ENCODE measurements around the gene TPGS2.
"Not testable (repeated sequence)": the region's sequence is repeated elsewhere in the genome, so short reads cannot be mapped to it uniquely, and the experiment has no call there.

TPGS2 gene

GRCh38 chr18:36821681-36822080 lies 7.1 kb downstream of the TPGS2 start:
- Histone ChIP-seq H3K27me3 (ENCODE audit: insufficient read depth, low read length) (no peaks in the 10 kb centered on the region), H3K9ac (ENCODE audit: low read depth, low read length) (no peak overlapping the region), H3K36me3 (ENCODE audit: insufficient read depth, low read length) (peaks cover 43% of the 10 kb centered on the region), H3K4me1 (ENCODE audit: insufficient read depth, low read length) (peaks cover 6% of the 10 kb centered on the region; the same call in 1 of the 2 replicates), H3K4me3 (ENCODE audit: low read length) (no peak overlapping the region), H3K27ac (ENCODE audit: low read depth, low read length) (no peak overlapping the region), H3K9me3 (ENCODE audit: insufficient read depth, low read depth, low read length) (no peaks in the 10 kb centered on the region)
- 84% methylated on average over 4 of the region's 4 CpGs for WGBS

- Histone ChIP-seq H3K9ac (ENCODE audit: low read depth, low read length) (no peak overlapping the region), H3K27me3 (ENCODE audit: insufficient read depth, low read length) (no peaks in the 10 kb centered on the region), H3K4me1 (ENCODE audit: insufficient read depth, low read length) (peaks cover 6% of the 10 kb centered on the region; the same call in 1 of the 2 replicates), H3K9me3 (ENCODE audit: insufficient read depth, low read depth, low read length) (no peaks in the 10 kb centered on the region), H3K4me3 (ENCODE audit: low read length) (no peak overlapping the region), H3K36me3 (ENCODE audit: insufficient read depth, low read length) (peaks cover 61% of the 10 kb centered on the region), H3K27ac (ENCODE audit: low read depth, low read length) (no peak overlapping the region)
These were observed 9.2 kb downstream of the TPGS2 start for GRCh38 chr18:36819621-36820020.

- Histone ChIP-seq H3K9me3 (ENCODE audit: insufficient read depth, low read depth, low read length) (no peaks in the 10 kb centered on the region), H3K27me3 (ENCODE audit: insufficient read depth, low read length) (no peaks in the 10 kb centered on the region), H3K36me3 (ENCODE audit: insufficient read depth, low read length) (peaks cover 62% of the 10 kb centered on the region), H3K4me1 (ENCODE audit: insufficient read depth, low read length) (peaks cover 6% of the 10 kb centered on the region; the same call in 1 of the 2 replicates), H3K4me3 (ENCODE audit: low read length) (no peak overlapping the region), H3K27ac (ENCODE audit: low read depth, low read length) (no peak overlapping the region), H3K9ac (ENCODE audit: low read depth, low read length) (no peak overlapping the region)
- WGBS, result 96% methylated on average over 3 of the region's 3 CpGs
These were observed 10.2 kb downstream of the TPGS2 start for GRCh38 chr18:36818652-36819051.

GRCh38 chr18:36817039-36817438 lies 11.8 kb downstream of the TPGS2 start:
- peaks cover 71% of the 10 kb centered on the region for H3K36me3 ChIP-seq (ENCODE audit: insufficient read depth, low read length)
- 100% methylated on average over 1 of the region's 1 CpG for WGBS
- H3K27ac ChIP-seq (ENCODE audit: low read depth, low read length), result no peak overlapping the region

DNA sequence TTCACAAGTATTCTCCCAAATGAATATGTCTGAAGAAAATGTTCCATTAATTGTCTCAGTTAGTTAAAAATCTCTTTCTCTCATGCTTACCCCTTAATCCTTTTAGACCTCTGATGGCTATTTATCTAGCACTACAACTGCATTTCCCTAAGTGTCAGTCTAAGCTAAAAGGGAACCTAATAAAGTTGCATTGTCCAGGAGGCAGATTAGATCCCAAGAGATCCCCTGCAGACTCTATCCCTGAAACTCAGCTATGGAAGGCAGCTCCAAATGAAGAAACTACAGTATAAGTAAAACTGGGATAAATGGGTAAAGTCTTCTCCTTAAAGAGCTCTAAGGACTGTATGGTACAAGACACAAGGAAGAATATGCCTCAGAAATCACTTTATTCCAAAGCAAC lies 12.7 kb downstream of the TPGS2 start:
- not testable (repeated sequence) for H3K4me3 ChIP-seq (ENCODE audit: low read length); H3K27ac ChIP-seq (ENCODE audit: low read depth, low read length); H3K27me3 ChIP-seq (ENCODE audit: insufficient read depth, low read length); H3K9me3 ChIP-seq (ENCODE audit: insufficient read depth, low read depth, low read length); H3K4me1 ChIP-seq (ENCODE audit: insufficient read depth, low read length); H3K9ac ChIP-seq (ENCODE audit: low read depth, low read length)
- peaks cover 80% of the 10 kb centered on the region for H3K36me3 ChIP-seq (ENCODE audit: insufficient read depth, low read length)

More at GRCh38 chr18:36817039-36817438, 11.8 kb downstream of the TPGS2 start:
- H3K4me1 ChIP-seq (ENCODE audit: insufficient read depth, low read length), result peaks cover 3% of the 10 kb centered on the region; the same call in 1 of the 2 replicates
- H3K27me3 ChIP-seq (ENCODE audit: insufficient read depth, low read length), result no peaks in the 10 kb centered on the region
- H3K9me3 ChIP-seq (ENCODE audit: insufficient read depth, low read depth, low read length), result no peaks in the 10 kb centered on the region
- H3K9ac ChIP-seq (ENCODE audit: low read depth, low read length), result no peak overlapping the region
- H3K4me3 ChIP-seq (ENCODE audit: low read length), result no peak overlapping the region

GRCh38 chr18:36814994-36815393 lies 13.8 kb downstream of the TPGS2 start:
- 80% methylated on average over 1 of the region's 1 CpG for WGBS
- Histone ChIP-seq H3K9me3 (ENCODE audit: insufficient read depth, low read depth, low read length) (no peaks in the 10 kb centered on the region), H3K4me3 (ENCODE audit: low read length) (no peak overlapping the region), H3K4me1 (ENCODE audit: insufficient read depth, low read length) (no peaks in the 10 kb centered on the region), H3K27me3 (ENCODE audit: insufficient read depth, low read length) (no peaks in the 10 kb centered on the region), H3K9ac (ENCODE audit: low read depth, low read length) (no peak overlapping the region), H3K27ac (ENCODE audit: low read depth, low read length) (no peak overlapping the region), H3K36me3 (ENCODE audit: insufficient read depth, low read length) (peaks cover 78% of the 10 kb centered on the region)

- H3K4me3 ChIP-seq (ENCODE audit: low read length), result no peak overlapping the region
- H3K27ac ChIP-seq (ENCODE audit: low read depth, low read length), result no peak overlapping the region
- H3K27me3 ChIP-seq (ENCODE audit: insufficient read depth, low read length), result no peaks in the 10 kb centered on the region
- no peaks in the 10 kb centered on the region for H3K9me3 ChIP-seq (ENCODE audit: insufficient read depth, low read depth, low read length)
- peaks cover 75% of the 10 kb centered on the region for H3K36me3 ChIP-seq (ENCODE audit: insufficient read depth, low read length)
- WGBS, result 91% methylated on average over 3 of the region's 3 CpGs
- H3K4me1 ChIP-seq (ENCODE audit: insufficient read depth, low read length), result no peaks in the 10 kb centered on the region
- no peak overlapping the region for H3K9ac ChIP-seq (ENCODE audit: low read depth, low read length)
These were observed 15.0 kb downstream of the TPGS2 start for GRCh38 chr18:36813824-36814223.

DNA sequence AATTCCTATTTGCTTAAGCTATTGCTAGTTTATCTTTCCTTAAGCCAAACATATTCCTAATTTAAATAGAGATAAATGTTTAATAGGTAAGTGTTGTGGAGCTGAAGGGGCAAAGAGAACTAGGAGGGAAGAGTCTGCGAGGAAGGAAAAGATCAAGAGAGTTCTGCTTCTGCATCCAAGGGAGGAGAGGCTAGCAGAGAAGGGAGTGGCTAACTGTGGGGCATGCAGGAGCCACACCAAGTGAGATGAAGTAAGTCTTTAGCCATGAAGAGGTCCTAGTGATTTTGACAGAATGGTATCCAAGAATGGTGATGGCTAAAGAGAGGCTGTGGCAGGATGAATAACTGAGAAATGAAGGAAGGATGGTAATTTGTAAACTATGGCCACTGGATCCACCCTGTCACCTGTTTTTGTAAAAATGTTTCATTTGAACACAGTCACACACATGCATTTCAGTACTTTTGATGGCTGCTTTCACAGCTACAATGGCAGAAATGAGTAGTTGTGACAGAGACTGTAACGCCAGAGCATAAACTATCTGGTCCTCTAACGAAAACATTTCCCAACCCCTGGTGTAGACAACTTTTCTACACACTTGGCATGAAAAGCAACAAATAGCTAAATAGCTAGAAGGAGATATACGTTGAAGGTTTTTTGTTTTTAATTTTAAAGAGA lies 15.6 kb downstream of the TPGS2 start:
- WGBS, result 92% methylated on average over 4 of the region's 4 CpGs
- Histone ChIP-seq H3K9ac (ENCODE audit: low read depth, low read length) (no peak overlapping the region), H3K27ac (ENCODE audit: low read depth, low read length) (no peak overlapping the region), H3K27me3 (ENCODE audit: insufficient read depth, low read length) (no peaks in the 10 kb centered on the region), H3K36me3 (ENCODE audit: insufficient read depth, low read length) (peaks cover 69% of the 10 kb centered on the region), H3K9me3 (ENCODE audit: insufficient read depth, low read depth, low read length) (no peaks in the 10 kb centered on the region), H3K4me1 (ENCODE audit: insufficient read depth, low read length) (no peaks in the 10 kb centered on the region), H3K4me3 (ENCODE audit: low read length) (no peak overlapping the region)

DNA sequence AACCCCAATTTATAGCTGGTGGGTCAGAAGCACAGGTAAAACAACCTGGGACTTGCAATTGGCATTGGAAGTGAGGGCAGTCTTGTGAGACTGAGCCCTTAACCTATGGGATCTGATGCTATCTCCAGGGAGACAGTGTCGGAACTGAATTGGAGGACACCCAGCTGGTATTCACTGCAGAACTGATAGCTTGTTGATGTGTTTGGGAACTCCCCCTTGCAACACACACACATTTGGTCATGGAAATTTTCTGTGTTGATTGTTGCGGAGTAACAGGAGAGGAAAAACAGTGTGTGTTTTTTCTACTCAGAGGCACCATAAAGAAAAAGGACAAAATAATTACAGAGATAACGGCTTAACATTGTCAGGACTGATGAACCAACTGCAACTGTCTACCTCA lies 16.1 kb downstream of the TPGS2 start:
- H3K9me3 ChIP-seq (ENCODE audit: insufficient read depth, low read depth, low read length), result no peaks in the 10 kb centered on the region
- H3K9ac ChIP-seq (ENCODE audit: low read depth, low read length), result no peak overlapping the region
- H3K4me1 ChIP-seq (ENCODE audit: insufficient read depth, low read length), result no peaks in the 10 kb centered on the region
- H3K36me3 ChIP-seq (ENCODE audit: insufficient read depth, low read length), result peaks cover 69% of the 10 kb centered on the region
- WGBS, result 95% methylated on average over 3 of the region's 3 CpGs
- H3K27ac ChIP-seq (ENCODE audit: low read depth, low read length), result no peak overlapping the region
- no peak overlapping the region for H3K4me3 ChIP-seq (ENCODE audit: low read length)
- H3K27me3 ChIP-seq (ENCODE audit: insufficient read depth, low read length), result no peaks in the 10 kb centered on the region

DNA sequence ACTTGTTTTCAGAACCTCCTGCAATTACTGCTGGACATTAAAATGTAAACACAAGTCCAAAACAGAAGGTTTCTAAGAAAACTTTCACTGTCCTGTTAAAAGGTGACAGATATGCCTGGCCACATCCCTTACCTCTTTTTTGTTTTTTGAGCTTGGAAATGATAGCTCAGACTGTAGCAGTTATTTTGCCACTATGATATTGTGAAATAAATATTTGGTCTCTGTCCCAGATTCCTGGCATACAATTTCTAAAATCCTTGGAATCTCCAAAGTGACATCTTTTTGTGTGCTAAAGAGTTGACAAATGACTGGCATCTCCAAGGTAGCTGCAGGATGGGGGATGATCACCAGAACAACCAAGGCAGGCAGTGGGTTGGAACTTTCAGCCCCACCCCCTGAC lies 16.8 kb downstream of the TPGS2 start:
- H3K36me3 ChIP-seq (ENCODE audit: insufficient read depth, low read length), result peaks cover 69% of the 10 kb centered on the region
- no peaks in the 10 kb centered on the region for H3K27me3 ChIP-seq (ENCODE audit: insufficient read depth, low read length)
- no peaks in the 10 kb centered on the region for H3K4me1 ChIP-seq (ENCODE audit: insufficient read depth, low read length)
- no peak overlapping the region for H3K9ac ChIP-seq (ENCODE audit: low read depth, low read length)
- H3K4me3 ChIP-seq (ENCODE audit: low read length), result no peak overlapping the region
- no peaks in the 10 kb centered on the region for H3K9me3 ChIP-seq (ENCODE audit: insufficient read depth, low read depth, low read length)
- no peak overlapping the region for H3K27ac ChIP-seq (ENCODE audit: low read depth, low read length)

GRCh38 chr18:36811430-36811829 lies 17.4 kb downstream of the TPGS2 start:
- WGBS, result no CpG with 5 or more reads among the region's 3 CpGs

More at GRCh38 chr18:36811430-36811829, 17.4 kb downstream of the TPGS2 start:
- H3K36me3 ChIP-seq (ENCODE audit: insufficient read depth, low read length), result peaks cover 68% of the 10 kb centered on the region
- H3K9ac ChIP-seq (ENCODE audit: low read depth, low read length), result no peak overlapping the region
- H3K27ac ChIP-seq (ENCODE audit: low read depth, low read length), result no peak overlapping the region
- H3K9me3 ChIP-seq (ENCODE audit: insufficient read depth, low read depth, low read length), result no peaks in the 10 kb centered on the region
- no peaks in the 10 kb centered on the region for H3K27me3 ChIP-seq (ENCODE audit: insufficient read depth, low read length)
- no peaks in the 10 kb centered on the region for H3K4me1 ChIP-seq (ENCODE audit: insufficient read depth, low read length)
- H3K4me3 ChIP-seq (ENCODE audit: low read length), result no peak overlapping the region
